Activated CD4-positive, CD25-positive, alpha-beta regulatory T cell treated with anti-CD3 and anti-CD28 coated beads, Interleukin-2, amount 50 U/mL, for 72 hours (primary cell): ENCODE data around the gene DRG2.

Source experiments
- DNase-seq: peaks from one replicate; pipeline ENCODE4 v3.0.0; 2021

DRG2 gene

DNA sequence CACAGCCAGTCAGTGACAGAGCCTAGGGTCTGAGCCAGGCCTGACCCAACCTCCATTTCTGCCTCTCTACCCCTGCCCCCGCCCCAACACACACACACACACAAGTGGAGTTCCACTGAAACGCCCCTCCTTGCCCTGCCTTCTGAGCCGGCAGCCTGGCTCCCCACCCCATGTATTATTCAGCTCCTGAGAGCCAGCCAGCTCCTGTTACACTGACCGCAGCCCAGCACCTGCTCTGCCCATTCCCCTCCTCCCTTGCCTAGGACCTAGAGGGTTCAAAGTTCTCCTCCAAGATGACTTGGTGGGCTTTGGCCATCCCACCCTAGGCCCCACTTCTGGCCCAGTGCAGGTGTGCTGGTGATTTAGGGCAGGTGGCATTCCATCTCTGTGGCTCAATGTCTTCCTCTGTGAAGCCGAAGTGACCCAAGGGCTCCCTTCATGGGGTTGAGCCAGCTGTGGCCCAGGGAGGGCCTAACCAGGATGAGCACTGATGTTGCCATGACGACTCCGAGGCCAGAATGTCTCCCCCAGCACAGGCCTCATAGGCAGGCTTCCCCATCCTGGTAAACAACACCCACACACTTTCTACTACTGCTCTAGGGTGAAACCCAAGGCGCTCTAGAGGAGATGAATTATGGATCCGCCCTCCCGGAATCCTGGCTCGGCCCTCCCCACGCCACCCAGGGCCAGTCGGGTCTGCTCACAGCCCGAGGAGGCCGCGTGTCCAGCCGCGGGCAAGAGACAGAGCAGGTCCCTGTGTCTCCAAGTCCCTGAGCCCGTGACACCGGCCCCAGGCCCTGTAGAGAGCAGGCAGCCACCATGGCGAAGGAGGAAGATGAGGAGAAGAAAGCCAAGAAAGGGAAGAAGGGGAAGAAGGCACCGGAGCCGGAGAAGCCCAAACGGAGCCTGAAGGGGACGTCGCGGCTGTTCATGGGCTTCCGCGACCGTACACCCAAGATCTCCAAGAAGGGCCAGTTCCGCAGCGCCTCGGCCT is 30.5 kb downstream of the DRG2 start:
- no peak for DNase-seq

DNA sequence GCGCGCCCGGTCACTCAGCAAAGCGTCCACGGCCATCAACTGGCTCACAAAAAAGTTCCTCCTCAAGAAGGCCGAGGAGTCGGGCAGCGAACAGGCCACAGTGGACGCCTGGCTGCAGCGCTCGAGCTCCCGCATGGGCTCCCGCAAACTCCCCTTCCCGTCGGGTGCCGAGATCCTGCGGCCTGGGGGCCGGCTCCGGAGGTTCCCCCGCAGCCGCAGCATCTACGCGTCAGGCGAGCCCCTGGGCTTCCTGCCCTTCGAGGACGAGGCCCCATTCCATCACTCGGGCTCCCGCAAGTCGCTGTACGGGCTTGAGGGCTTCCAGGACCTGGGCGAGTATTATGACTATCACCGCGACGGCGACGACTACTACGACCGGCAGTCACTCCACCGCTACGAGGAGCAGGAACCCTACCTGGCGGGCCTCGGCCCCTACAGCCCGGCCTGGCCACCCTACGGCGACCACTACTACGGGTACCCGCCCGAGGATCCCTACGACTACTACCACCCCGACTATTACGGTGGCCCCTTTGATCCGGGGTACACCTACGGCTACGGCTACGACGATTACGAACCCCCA is 31.5 kb downstream of the DRG2 start:
- DNase-seq, result no peak

DNA sequence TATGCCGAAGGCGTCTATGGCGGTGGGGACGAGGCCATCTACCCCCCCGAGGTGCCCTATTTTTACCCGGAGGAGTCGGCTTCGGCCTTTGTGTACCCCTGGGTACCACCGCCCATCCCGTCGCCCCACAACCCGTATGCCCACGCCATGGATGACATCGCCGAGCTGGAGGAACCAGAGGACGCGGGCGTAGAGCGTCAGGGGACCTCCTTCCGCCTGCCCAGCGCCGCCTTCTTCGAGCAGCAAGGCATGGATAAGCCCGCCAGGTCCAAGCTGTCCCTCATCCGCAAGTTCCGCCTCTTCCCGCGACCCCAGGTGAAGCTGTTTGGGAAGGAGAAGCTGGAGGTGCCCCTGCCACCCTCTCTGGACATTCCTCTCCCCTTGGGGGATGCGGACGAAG is 32.2 kb downstream of the DRG2 start:
- DNase-seq, result no peak

DNA sequence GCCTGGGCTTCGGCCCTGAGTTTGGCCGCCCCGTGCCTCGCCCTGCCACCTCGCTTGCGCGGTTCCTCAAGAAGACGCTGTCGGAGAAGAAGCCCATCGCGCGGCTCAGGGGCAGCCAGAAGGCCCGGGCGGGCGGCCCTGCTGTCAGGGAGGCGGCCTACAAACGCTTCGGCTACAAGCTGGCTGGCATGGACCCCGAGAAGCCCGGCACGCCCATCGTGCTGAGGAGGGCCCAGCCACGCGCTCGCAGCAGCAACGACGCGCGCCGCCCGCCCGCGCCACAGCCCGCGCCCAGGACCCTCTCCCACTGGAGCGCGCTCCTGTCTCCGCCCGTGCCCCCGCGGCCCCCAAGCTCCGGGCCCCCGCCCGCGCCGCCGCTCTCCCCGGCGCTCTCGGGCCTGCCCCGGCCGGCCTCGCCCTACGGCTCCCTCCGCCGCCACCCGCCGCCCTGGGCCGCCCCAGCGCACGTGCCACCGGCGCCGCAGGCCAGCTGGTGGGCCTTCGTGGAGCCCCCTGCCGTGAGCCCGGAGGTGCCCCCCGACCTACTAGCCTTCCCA is 32.8 kb downstream of the DRG2 start:
- no peak for DNase-seq

DNA sequence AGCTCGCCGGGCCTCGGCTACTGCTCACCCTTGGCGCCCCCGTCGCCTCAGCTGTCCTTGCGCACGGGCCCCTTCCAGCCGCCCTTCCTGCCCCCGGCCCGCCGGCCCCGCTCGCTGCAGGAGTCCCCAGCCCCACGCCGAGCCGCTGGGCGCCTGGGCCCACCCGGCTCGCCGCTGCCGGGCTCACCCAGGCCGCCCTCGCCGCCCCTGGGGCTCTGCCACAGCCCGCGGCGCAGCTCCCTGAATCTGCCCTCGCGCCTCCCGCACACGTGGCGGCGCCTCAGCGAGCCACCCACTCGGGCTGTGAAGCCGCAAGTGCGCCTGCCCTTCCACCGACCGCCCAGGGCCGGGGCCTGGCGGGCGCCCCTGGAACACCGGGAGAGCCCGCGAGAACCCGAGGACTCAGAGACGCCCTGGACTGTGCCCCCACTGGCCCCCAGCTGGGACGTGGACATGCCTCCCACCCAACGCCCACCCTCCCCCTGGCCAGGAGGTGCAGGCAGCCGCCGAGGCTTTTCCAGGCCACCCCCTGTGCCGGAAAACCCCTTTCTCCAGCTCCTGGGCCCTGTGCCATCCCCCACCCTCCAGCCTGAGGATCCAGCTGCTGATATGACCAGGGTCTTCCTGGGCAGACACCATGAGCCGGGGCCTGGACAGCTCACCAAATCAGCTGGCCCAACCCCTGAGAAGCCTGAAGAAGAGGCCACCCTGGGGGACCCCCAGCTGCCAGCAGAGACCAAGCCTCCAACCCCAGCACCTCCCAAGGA is 33.6 kb downstream of the DRG2 start:
- DNase-seq, result no peak

DNA sequence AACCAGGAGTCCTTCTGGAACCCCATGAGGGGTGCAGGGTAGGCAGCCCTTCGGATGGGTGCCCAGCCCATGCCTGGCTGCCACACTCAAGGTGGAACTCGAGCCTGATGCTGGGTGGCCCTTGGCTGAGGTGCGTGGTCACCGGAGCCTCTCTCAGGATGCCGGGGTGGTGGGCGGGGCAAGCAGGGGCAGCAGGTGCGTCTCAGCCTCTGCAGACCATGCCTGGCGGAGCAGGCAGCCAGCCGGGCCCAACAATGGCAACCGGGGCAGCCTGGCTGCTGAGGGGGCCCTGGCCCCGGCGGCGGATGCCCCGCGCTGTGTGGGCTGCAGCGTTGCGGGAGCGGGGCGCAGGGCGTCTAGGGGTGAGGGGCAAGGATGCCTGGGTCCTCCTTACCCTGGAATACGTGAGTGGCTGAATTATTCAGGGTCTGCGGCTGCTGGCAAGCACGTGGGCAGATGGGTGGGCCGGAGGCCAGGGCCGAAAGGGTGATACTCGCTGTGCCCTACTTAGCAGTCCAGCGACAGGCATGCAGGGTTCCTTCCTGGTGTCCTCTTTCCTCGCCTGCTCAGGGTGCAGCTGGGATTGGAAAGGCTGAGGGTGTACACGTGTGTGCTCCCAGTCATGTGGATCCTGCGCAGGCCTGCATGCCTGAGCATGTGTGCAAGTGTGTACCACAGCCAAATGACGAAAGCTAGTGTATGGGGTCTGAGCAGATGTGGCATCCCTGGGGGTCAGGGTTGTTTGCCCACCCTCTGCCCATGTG is 35.4 kb downstream of the DRG2 start:
- no peak for DNase-seq

DNA sequence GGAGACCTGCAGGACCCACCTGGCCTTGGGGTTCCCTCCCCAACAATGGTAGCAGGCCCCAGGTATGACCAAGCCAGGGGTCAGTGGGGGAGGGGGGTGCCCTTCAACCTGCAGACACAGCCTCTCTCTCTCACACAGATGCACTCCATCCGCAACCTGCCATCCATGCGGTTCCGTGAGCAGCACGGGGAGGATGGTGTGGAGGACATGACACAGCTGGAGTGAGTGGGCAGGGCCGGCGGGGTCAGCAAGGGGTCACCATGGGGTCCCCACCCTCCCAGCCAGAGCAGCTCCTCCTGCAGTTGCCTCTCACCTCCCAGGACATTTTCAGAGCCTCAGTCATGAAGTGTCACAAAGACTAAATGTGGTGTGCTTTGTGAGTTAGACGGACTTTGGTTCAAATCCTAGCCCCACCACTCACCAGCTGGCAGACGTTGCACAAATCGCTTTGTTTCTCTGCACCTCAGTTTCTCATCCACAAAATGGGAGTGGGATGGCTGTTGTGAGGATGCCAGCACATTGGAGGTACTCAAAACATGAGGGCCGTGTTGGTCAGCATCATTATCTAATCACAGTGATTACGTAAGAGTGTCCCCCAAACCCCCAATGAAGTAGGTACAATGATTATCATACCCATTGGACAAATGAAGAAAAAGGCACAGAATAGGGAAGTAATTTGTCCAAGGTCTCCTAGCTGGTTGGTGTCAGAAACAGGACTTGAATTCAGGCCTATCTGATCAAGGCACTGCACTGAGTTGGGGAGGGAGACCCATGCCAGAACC is 36.8 kb downstream of the DRG2 start:
- DNase-seq, result no peak

DNA sequence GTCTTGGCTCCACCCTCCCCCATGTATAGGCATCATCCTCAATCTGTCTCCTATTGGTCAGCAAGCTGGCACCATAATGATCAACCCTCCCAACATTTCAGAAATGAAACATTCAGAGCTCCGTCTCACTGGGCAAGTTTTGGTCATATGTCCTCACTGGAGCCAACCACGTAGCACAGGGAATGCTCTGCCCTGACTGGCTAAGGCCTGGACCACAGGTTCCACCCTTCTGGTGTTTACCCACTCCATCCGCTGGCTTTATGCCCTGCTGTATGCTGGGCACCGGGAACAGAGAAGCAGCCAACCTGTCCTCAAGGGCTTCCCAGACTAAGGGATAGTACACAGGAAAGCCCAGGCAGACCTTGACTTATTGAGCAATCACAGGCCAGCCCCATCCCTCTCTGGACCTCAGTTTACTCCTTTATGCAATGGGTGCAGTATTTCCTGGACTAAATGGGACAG is 41.3 kb downstream of the DRG2 start:
- DNase-seq, result no peak

DNA sequence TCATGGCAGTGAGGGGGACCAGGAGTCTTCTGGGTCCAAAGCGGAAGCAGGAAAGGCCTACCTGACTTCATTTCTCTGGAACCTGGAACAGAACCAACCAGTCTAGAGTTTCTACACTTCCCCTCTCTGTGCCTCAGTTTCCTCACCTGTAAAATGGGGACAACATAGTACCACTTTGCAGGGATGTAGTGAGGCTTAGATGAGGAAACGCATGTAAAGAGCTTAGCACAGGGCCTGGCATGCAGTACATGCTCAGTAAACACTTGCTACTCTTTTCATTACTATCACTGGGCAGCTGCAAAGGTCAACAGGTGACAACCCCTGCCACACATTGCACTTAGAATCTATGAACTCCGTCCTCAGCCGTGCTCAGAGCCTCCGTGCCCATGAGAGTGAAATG is 45.0 kb downstream of the DRG2 start:
- no peak for DNase-seq

DNA sequence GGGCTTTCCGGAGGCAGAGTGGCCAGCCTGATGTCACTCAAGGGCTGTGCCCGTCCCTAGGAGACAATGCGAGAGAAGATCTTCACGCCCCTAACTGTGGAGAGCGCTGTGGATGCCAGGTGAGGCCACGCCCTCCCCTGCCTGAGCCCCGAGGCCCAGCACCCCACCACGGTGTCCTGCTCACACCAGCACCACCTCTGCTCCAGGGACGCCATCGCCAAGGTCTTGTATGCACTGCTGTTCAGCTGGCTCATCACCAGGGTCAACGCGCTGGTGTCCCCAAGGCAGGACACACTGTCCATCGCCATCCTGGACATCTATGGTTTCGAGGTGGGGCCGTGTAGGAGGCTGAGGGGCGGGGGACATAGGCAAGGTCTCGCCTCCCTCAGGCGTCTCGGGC is 48.6 kb downstream of the DRG2 start:
- no peak for DNase-seq

DNA sequence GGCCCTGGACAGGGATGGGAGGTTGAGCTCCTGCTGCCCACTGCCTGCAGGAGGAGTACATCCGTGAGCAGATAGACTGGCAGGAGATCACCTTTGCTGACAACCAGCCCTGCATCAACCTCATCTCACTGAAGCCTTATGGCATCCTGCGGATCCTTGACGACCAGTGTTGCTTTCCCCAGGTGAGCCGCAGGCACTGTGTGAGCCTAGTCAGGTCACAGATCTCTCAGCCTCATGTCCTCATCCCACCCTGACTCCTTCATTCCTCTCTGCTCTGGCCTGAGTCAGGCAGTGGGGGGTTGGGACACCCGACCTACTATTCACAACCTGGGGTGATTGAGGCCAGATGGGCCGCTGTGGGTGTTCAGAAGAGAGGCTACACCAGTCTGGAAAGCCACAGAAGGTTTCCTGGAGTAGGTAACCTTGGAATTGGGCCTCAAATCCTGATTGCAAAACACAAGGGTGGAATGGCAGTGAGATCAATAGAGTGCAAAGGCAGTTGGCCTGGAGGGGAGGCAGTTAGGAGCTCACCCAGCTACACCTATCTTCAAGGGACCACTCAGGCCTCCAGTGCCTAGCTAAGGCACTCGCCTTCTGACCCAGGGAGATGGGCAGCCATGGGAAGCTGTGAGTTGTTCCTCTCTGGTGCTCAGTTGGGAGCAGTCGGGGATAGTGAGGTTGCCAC is 50.5 kb downstream of the DRG2 start:
- DNase-seq, result no peak

DNA sequence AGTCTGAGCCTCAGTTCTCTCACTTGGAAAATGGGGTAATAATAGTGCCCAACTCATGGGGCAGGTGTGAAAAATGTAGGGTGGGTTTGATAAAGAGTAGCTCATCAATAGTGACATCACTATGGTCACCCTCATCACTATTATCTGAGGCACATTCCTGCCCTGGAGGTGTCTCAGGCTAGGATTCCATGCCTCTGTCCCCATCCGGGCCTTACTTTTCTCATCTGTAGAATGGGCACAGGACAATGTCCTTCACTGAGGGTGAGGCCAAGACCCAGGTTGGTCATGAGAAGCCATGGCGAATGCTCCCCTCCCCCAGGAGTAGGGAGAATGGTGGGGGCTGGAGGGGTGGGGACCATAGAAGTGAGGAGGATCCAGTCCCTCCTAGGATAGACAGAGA is 51.3 kb downstream of the DRG2 start:
- no peak for DNase-seq

DNA sequence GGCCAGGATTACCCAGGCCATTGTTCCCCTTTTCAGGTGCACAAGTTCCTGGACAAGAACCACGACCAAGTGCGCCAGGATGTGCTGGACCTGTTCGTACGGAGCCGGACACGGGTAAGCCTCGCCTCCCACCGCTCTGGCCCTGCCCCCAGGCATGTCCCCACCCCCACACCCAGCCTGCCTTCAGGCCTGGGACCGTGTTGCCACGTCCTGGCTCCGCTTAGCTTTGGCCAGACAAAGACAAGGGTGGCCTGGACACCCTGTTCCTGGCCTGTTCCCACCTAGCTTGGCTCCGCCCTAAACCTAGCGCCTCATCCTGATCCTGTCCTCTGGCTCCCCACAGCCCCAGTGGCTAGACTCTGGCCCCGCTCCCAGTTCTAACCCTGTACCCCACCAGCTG is 51.8 kb downstream of the DRG2 start:
- DNase-seq, result no peak

DNA sequence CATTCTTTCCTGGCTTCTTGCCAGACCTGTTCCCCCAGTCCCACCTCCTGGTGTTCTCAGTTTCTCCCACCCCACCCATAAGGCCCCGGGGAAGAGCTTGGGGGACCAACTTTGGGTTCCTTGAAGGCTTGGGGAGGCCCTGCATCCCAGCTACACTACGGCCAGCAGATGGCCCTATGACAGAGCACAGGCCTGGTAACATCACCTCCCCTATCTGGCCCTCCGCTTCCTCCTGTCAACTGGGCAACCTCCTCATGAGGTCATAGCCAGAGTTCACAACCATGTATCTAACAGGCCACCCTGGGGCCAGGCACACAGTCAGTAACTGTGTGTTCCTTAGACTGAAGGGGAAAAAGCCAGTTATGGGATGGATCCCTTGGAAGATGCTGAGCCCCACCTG is 52.2 kb downstream of the DRG2 start:
- no peak for DNase-seq

DNA sequence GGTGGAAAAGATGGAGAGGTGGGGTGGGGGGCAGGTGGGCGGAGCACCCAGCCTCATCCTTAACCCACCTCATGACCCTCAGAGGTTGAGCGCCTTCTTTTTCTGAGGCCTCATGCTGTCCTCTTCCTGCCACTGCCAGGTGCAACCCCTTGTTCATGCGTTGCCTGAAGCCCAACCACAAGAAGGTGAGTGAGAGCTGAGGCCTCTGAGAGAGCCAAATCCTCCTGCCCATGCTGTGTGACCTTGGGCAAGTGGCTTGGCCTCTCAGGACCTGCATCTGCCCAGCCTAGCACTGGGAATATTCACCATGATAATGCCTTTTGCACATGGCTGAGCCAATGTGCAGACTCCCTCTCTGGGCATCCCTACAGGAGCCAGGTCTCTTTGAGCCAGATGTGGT is 52.9 kb downstream of the DRG2 start:
- no peak for DNase-seq

DNA sequence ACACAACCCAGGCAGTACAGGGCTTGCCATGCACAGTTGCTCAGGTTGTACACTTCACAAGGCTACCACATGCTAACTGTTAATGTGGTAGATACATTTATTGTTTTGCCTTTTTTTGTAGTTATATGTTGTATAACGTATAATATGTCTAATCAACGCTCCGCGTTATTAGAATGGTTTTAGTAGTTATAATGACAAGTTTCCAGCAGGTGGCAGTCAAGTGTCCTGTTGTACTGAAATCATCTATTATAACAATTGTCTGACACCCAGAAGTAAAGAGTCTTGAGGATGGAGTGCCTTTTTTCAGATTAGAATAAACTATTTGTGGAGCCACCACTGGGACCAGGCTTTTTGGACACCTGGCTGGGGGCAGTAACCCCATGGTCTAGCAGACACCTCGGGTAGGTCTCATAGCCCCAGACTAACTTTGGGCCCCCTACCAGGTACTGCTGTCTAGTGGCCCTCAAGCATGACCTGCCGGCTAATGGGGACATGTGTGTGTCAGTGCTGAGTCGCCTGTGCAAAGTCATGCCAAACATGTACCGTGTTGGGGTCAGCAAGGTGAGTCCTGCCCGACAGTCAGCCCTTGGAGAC is 53.6 kb downstream of the DRG2 start:
- DNase-seq, result no peak

DNA sequence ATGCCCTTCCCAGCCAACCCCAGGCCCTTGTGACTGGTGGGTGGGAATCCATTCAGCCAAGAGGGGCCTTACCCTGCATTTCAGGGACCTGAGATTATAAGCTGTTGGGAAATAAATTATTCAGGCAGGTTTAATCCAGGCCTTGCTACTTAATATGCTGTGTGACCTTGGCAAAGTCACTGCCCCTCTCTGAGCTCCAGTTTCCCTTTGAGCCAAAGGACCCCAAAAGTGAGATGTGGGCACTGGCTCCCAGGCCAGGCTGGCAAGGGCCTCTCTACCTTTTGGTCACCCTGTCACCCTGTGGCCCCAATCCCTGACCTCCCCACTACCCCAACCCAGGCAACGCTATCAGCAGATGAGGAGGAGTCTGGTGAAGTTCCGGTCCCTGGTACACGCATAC is 54.7 kb downstream of the DRG2 start:
- DNase-seq, result no peak

DNA sequence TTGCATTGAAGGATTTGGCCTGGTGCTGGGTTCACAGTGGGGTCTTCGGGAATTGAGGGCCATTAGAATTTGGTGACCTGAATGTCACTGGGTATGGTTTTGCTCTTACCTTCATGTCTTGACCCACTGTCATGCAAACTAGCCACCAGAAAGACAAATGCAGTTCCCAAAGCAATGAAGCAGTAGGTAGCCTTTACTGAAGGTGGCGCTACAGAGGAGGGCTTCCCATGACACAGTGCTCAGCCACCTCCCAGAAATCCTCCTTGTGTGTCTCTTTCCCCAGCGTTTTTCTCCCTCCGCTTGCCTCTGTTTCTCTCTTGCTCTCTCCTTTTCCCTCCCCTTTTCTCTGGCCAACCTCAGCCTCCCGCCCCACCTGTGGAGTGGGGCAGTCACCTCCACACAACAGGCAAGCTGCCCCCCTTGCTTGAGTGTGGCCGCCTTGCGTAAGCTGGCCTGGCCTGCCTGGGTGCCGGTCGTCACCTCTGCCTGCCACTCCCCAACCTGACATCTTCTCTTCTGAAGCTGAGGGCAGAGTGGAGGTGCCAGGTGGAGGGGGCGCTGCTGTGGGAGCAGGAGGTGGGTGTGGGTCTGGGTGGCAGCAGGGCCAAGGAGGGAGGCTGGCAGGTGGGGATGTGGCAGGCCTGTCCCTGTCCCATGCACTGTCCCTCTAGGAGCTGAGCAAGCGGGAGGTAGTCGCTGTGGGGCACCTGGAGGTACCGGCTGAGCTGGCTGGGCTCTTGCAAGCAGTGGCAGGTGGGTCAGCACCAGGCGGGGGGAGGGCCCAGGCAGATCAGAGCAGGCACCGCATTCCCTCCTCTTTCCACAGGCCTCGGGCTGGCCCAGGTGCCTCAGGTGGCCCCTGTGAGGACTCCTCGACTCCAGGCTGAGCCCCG is 55.5 kb downstream of the DRG2 start:
- DNase-seq, result no peak

DNA sequence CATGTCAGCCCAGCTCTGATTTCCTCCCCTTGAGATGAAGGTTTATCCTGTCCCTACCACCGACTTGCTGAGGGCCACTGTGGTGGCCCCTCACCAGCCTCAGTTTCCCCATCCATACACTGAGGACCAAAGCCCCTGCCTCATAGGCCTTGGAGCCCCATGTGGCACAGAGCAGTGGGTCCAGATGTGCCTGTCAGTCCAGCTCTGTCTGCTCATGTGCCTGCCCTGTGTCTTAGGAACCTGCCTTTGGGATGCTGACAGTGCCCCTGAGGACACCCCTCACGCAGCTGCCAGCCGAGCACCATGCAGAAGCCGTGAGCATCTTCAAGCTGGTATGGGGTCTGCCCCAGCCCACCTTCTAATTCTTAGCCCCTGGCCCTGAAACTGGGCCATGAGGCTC is 56.5 kb downstream of the DRG2 start:
- DNase-seq, result no peak

DNA sequence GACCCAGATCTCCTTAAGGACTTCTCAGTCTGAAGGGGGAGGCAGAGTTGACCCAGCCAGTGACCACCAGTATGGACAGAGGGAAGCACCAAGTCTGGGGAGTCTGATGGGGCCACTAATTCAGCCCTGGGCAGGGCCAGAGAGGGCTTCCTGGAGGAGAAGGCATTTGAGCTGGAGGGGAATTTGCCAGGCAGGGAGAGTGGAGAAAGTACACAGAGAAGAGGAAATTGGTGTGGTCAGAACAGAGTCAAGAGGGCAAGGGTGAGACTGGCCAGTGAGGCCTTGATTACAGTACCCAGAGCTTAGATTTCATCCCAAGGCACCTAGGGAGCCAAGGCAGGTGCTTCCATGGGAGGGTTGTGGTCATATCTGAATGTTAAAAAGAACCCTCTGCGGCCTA is 57.1 kb downstream of the DRG2 start:
- DNase-seq, result no peak
